ENCODE measurements around the gene ITGA2B. TPM values are rescaled to one million over a fixed set of nuclear protein-coding genes. Genes with fewer than 3 reads are reported as not detected.
A peak's percentile ranks its signal among the peaks of the same experiment; 100 is the strongest.

ITGA2B gene
- total and polyA plus RNA-seq, 2 of the 13 experiments (the other 11 are each of a cell fraction or from before 2014, with no cell fraction given) = 0.38 to 1.1 TPM

DNA sequence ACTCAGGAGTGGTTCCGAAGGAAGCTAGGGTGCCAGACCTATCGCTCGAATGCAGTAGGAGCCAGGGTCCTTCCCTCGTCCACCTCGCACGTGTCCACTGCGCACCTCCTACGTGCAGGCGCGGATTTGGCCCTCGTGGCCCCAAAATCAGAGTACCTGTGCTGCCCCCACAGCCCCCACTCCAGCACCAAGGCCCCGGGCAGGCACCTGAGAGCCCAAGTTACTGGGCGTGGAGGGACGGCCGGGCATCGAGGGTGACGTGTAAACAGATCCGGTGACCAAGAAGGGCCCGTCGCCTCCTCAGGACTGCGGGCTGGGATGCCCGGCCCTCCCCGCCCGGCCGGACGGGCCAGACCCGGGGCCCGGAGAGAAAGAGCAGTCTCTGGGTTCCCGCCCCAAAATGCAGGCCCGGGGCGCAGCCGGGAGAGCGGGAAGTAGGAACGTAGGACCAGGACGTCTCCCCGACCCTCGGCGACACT, 65.3 kb downstream of the ITGA2B start:
- in situ Hi-C loops (cut with HindIII; ENCODE audit: extremely low pct_ligation_motif_present, low pct_unique_long_range_greater_than_20kb) (no loop called here), intact Hi-C loops (cut with micrococcal nuclease; ENCODE audit: unreplicated experiment) (loop anchor here (2.0 to 10.0 kb wide), 2 partner anchors 49 to 105 kb away; partner anchors contain the start of gene UBTF)
- TF ChIP-seq ZNF709 (CRISPR knock-in tag; IDR thresholded peaks at IDR 0.05) (no peak), TSC22D2 (CRISPR knock-in tag; IDR thresholded peaks at IDR 0.05; ENCODE audit: borderline replicate concordance) (no peak), ZNF256 (CRISPR knock-in tag; conservative IDR thresholded peaks at IDR 0.05) (0 out of 2 replicates have a peak, but pooled peaks have one; percentile 23), FOXA3 (CRISPR knock-in tag; IDR thresholded peaks at IDR 0.05) (no peak), SAFB2 (CRISPR knock-in tag; IDR thresholded peaks at IDR 0.05; ENCODE audit: borderline replicate concordance, low read depth) (0 out of 2 replicates have a peak, but pooled peaks have one; percentile 6), ZNF543 (CRISPR knock-in tag; IDR thresholded peaks at IDR 0.05) (no peak; the same call in 1 of the 2 replicates), KMT2B (CRISPR knock-in tag; IDR thresholded peaks at IDR 0.05) (peak; percentile 37; the same call in 1 of the 2 replicates), RBAK (CRISPR knock-in tag; IDR thresholded peaks at IDR 0.05) (no peak), TMF1 (CRISPR knock-in tag; IDR thresholded peaks at IDR 0.05; ENCODE audit: low read depth) (no peak; the same call in 1 of the 2 replicates), ZNF160 (CRISPR knock-in tag; IDR thresholded peaks at IDR 0.05) (0 out of 2 replicates have a peak, but pooled peaks have one; percentile 21), SETDB1 (CRISPR knock-in tag; IDR thresholded peaks at IDR 0.05; ENCODE audit: borderline replicate concordance) (0 out of 2 replicates have a peak, but pooled peaks have one; percentile 52), RFX1 (IDR thresholded peaks at IDR 0.05) (no peak), ZKSCAN5 (CRISPR knock-in tag; IDR thresholded peaks at IDR 0.05) (0 out of 2 replicates have a peak, but pooled peaks have one; percentile 16), ZNF556 (CRISPR knock-in tag; IDR thresholded peaks at IDR 0.05; ENCODE audit: borderline replicate concordance) (no peak), TOE1 (CRISPR knock-in tag; IDR thresholded peaks at IDR 0.05) (no peak)
- TF ChIP-seq, protein P1, sequence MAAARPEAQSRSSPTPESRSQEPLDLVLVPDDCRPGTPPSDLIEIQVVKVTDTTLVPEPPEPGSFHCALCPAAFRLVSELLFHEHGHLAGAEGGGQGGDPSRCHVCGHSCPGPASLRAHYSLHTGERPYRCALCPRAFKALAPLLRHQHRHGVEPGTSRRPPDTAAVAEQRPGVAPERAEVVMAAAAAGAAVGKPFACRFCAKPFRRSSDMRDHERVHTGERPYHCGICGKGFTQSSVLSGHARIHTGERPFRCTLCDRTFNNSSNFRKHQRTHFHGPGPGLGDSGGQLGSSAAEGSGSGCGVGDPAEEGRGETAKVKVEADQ (CRISPR knock-in tag; IDR thresholded peaks at IDR 0.05; ENCODE audit: borderline replicate concordance) = no peak
- TF ChIP-seq, protein P2, sequence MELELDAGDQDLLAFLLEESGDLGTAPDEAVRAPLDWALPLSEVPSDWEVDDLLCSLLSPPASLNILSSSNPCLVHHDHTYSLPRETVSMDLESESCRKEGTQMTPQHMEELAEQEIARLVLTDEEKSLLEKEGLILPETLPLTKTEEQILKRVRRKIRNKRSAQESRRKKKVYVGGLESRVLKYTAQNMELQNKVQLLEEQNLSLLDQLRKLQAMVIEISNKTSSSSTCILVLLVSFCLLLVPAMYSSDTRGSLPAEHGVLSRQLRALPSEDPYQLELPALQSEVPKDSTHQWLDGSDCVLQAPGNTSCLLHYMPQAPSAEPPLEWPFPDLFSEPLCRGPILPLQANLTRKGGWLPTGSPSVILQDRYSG (CRISPR knock-in tag; IDR thresholded peaks at IDR 0.05) = no peak
- TF ChIP-seq, protein P3, sequence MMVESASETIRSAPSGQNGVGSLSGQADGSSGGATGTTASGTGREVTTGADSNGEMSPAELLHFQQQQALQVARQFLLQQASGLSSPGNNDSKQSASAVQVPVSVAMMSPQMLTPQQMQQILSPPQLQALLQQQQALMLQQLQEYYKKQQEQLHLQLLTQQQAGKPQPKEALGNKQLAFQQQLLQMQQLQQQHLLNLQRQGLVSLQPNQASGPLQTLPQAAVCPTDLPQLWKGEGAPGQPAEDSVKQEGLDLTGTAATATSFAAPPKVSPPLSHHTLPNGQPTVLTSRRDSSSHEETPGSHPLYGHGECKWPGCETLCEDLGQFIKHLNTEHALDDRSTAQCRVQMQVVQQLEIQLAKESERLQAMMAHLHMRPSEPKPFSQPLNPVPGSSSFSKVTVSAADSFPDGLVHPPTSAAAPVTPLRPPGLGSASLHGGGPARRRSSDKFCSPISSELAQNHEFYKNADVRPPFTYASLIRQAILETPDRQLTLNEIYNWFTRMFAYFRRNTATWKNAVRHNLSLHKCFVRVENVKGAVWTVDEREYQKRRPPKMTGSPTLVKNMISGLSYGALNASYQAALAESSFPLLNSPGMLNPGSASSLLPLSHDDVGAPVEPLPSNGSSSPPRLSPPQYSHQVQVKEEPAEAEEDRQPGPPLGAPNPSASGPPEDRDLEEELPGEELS (CRISPR knock-in tag; IDR thresholded peaks at IDR 0.05) = peak; percentile 10; the same call in 1 of the 2 replicates
- TF ChIP-seq, protein P4, sequence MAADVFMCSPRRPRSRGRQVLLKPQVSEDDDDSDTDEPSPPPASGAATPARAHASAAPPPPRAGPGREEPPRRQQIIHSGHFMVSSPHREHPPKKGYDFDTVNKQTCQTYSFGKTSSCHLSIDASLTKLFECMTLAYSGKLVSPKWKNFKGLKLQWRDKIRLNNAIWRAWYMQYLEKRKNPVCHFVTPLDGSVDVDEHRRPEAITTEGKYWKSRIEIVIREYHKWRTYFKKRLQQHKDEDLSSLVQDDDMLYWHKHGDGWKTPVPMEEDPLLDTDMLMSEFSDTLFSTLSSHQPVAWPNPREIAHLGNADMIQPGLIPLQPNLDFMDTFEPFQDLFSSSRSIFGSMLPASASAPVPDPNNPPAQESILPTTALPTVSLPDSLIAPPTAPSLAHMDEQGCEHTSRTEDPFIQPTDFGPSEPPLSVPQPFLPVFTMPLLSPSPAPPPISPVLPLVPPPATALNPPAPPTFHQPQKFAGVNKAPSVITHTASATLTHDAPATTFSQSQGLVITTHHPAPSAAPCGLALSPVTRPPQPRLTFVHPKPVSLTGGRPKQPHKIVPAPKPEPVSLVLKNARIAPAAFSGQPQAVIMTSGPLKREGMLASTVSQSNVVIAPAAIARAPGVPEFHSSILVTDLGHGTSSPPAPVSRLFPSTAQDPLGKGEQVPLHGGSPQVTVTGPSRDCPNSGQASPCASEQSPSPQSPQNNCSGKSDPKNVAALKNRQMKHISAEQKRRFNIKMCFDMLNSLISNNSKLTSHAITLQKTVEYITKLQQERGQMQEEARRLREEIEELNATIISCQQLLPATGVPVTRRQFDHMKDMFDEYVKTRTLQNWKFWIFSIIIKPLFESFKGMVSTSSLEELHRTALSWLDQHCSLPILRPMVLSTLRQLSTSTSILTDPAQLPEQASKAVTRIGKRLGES (CRISPR knock-in tag; IDR thresholded peaks at IDR 0.05; ENCODE audit: borderline replicate concordance) = no peak

More for the DNA sequence above, 65.3 kb downstream of the ITGA2B start:
- H3K79me2 ChIP-seq (ENCODE audit: insufficient read depth, low read length) = peaks cover 14% of the 10 kb centered on the region
- peak overlapping the region; percentile 90 for H3K9ac ChIP-seq (ENCODE audit: insufficient read depth, low read depth, low read length)
- ChIA-PET CTCF (ENCODE audit: low intra/inter-chr PET ratio, low total read pairs) (no interaction called here), POLR2A (interaction anchor here (1.1 to 1.9 kb wide), 6 partner anchors 11 to 137 kb away, joined by 5 to 8 read pairs (median 6); partner anchors contain the start of genes ATXN7L3, GRN, TMUB2 and UBTF)
- peak overlapping the region; percentile 78 to 97 (median 91) for H3K4me3 ChIP-seq (replicated peaks in 1 of 3; ENCODE audit: insufficient read depth in 1 of 3, low read depth in 2 of 3, low read length in 3 of 3)
- no peaks in the 10 kb centered on the region; a peak in 3 of 5 replicates for H3K27me3 ChIP-seq (ENCODE audit: control insufficient read depth in 1 of 2, insufficient read depth in 2 of 2, low read length in 2 of 2)
- no peak overlapping the region for H2AFZ ChIP-seq (ENCODE audit: low read length)
- no peak for FAIRE-seq
- DNase-seq (ENCODE audit: low spot score) = no peak
- peaks cover 52% of the 10 kb centered on the region for H3K4me1 ChIP-seq (ENCODE audit: insufficient read depth, low read length)
- peak overlapping the region; percentile 61 for H3K27ac ChIP-seq (ENCODE audit: extremely low read length, insufficient read depth, low read length)
- no peaks in the 10 kb centered on the region for H4K20me1 ChIP-seq (ENCODE audit: insufficient read depth, low read length)
- WGBS (ENCODE audit: low lambda C conversion rate) = 0% methylated on average over 12 of the region's 38 CpGs
- peak; percentile 22 for ATAC-seq
- peak overlapping the region; percentile 97 for H3K4me2 ChIP-seq (ENCODE audit: low read depth, low read length)
- H3K36me3 ChIP-seq (replicated peaks in 1 of 2; ENCODE audit: control insufficient read depth in 1 of 2, insufficient read depth in 2 of 2, low read length in 2 of 2) = peaks cover 19 to 33% of the 10 kb centered on the region in 2 experiments; a peak in 4 of 5 replicates
- H3K9me3 ChIP-seq (ENCODE audit: low read length) = no peaks in the 10 kb centered on the region
- no TSS peak for BruUV-seq (replicated peaks)
